Body of pancreas (tissue), 4 donors: ENCODE measurements around the gene PCDHGA6. TPM values are rescaled to one million over a fixed set of nuclear protein-coding genes. Genes with fewer than 3 reads are reported as not detected.

Experiments
- ATAC-seq: fragments of 150-250 bp; one replicate; pipeline ENCODE4 v1.9.1; 2016
- DNase-seq, 4 donors: peaks; one replicate each; pipeline ENCODE4 v3.0.0-alpha.2; 2019
- H3K27ac ChIP-seq, 4 donors: fragments of 200-600 bp; sonication (generic); 1 replicate in 3 of 4; 2 replicates in 1 of 4; pipeline versions ENCODE4 v1.5.1 to v1.6.1; 2016 to 2019; ENCODE audit warnings: mild to moderate bottlenecking in 1 of 4, mixed read lengths in 1 of 4, moderate library complexity in 1 of 4
- H3K27me3 ChIP-seq, 2 donors: fragments of 200-600 bp; sonication (generic); one replicate each; pipeline ENCODE4 v1.6.0; 2016; ENCODE audit warnings: mild to moderate bottlenecking in 1 of 2
- H3K36me3 ChIP-seq, 2 donors: fragments of 200-600 bp; sonication (generic); replicated peaks in 1 of 2; 2 replicates each; pipeline ENCODE4 v1.5.1; 2016; ENCODE audit warnings: low read depth in 2 of 2; ENCODE audit not compliant: insufficient read depth in 1 of 2
- H3K4me1 ChIP-seq: fragments of 200-600 bp; sonication (generic); one replicate; pipeline ENCODE4 v1.6.0; 2016
- H3K4me3 ChIP-seq, 2 donors: fragments of 200-600 bp; sonication (generic); 1 replicate in 1 of 2; 2 replicates in 1 of 2; pipeline ENCODE4 v1.5.1; 2016 to 2019
- H3K9me3 ChIP-seq, 3 donors: fragments of 200-600 bp; sonication (generic); 1 replicate in 2 of 3; 2 replicates in 1 of 3; pipeline ENCODE4 v1.5.1; 2016
- CTCF ChIP-seq, 7 experiments: fragments of 450-650 bp in 4 of 7; fragments of 200-600 bp in 3 of 7; sonication (generic) in 3 of 7; IDR thresholded peaks; one replicate each; pipeline ENCODE4 v1.5.1; 2016 to 2019; ENCODE audit warnings: antibody characterized with exemption in 7 of 7
- POLR2A ChIP-seq, 3 donors: fragments of 450-650 bp; IDR thresholded peaks; one replicate each; pipeline ENCODE4 v1.6.1; 2016; ENCODE audit warnings: antibody characterized with exemption in 3 of 3, mild to moderate bottlenecking in 2 of 3
- WGBS, 2 donors: methylation state at CpG; one replicate each; pipeline ENCODE4 v1.1.5; 2017; 5-methylcytosine and 5-hydroxymethylcytosine counted together
- intact Hi-C: fragments of 100-400 bp; cut with DNase I; formaldehyde crosslinking; loops from one replicate; pipeline ENCODE4 v1.15.1; 2023
- total RNA-seq, 2 donors: library from RNA; depleted of rRNA; stranded (reverse); fragments of >200 nt; gene quantifications; one replicate each; pipeline ENCODE4 v1.1.0, GENCODE V29; 2016

Gene PCDHGA6
- total RNA-seq, 2 donors from 2014 or later = 5.2 to 11.2 TPM

DNA sequence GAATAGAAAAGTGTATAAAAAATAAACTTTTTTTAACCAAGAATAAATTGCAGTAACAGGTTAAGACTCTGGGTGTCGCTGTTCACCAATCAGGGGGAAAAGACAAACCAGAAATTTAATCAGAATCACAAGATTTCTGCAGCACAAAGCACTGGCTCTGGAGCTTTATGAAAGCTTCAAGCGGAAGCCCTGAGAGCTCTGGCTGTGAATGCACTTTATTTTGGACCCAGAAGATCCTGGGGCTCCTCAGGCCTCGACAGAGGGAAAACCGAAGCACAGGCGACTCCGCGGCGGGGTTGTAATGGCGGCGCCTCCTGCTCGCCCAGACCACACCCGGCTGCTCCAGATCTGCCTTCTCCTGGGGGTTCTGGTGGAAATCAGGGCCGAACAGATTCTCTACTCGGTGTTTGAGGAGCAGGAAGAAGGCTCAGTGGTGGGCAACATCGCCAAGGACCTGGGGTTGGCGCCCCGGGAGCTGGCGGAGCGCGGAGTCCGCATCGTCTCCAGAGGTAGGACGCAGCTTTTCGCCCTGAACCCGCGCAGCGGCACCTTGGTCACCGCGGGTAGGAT lies 18.7 kb upstream of the PCDHGA6 start, which contains the start of gene PCDHGA4:
Gene PCDHGA4 (plus strand): TSS at position 122 of the 570 bp plus-strand sequence. CDS start 87 bp downstream, at position 209.
- TF ChIP-seq POLR2A (IDR thresholded peaks at IDR 0.05) (no peak), CTCF (IDR thresholded peaks at IDR 0.05) (peak in 6 of 7 experiments; percentile 10 to 38 (median 31))
- Histone ChIP-seq H3K27me3 (no peaks in the 10 kb centered on the region), H3K4me3 (no peak within 1 kb of the TSS), H3K9me3 (peaks cover 0 to 72% (median 2%) of the 10 kb centered on the region in 3 donors), H3K4me1 (no peaks in the 10 kb centered on the region), H3K36me3 (no peaks in the 10 kb centered on the region), H3K27ac (no peak within 1 kb of the TSS)
- intact Hi-C loops = no loop called here
- WGBS, 2 donors = 12 to 17% methylated on average over 23 to 29 of the region's 29 CpGs
- ATAC-seq (no peak), DNase-seq (no peak)

- 33 to 54% methylated on average over 24 of the region's 24 CpGs for WGBS, 2 donors
Observed at GRCh38 chr5:141355641-141356040, 18.1 kb upstream of the PCDHGA6 start.

GRCh38 chr5:141356133-141356532 lies 17.6 kb upstream of the PCDHGA6 start:
- Histone ChIP-seq H3K4me3 (no peak overlapping the region), H3K27ac (no peak overlapping the region), H3K36me3 (no peaks in the 10 kb centered on the region), H3K4me1 (no peaks in the 10 kb centered on the region), H3K27me3 (no peaks in the 10 kb centered on the region), H3K9me3 (peaks cover 0 to 72% (median 5%) of the 10 kb centered on the region in 3 donors)
- ATAC-seq (no peak), DNase-seq (no peak)
- TF ChIP-seq POLR2A (IDR thresholded peaks at IDR 0.05) (no peak), CTCF (IDR thresholded peaks at IDR 0.05) (no peak)
- intact Hi-C loops = no loop called here
- 65 to 73% methylated on average over 5 of the region's 5 CpGs for WGBS, 2 donors

More at GRCh38 chr5:141355641-141356040, 18.1 kb upstream of the PCDHGA6 start:
- H3K4me1 ChIP-seq = no peaks in the 10 kb centered on the region
- H3K4me3 ChIP-seq = no peak overlapping the region
- intact Hi-C loops = no loop called here
- no peaks in the 10 kb centered on the region for H3K27me3 ChIP-seq
- DNase-seq (no peak), ATAC-seq (no peak)
- H3K27ac ChIP-seq = no peak overlapping the region
- TF ChIP-seq POLR2A (IDR thresholded peaks at IDR 0.05) = no peak
- no peak for TF ChIP-seq CTCF (IDR thresholded peaks at IDR 0.05)
- H3K9me3 ChIP-seq = peaks cover 0 to 72% (median 3%) of the 10 kb centered on the region in 3 donors
- no peaks in the 10 kb centered on the region for H3K36me3 ChIP-seq

- intact Hi-C loops = no loop called here
- no peak for TF ChIP-seq CTCF (IDR thresholded peaks at IDR 0.05)
- TF ChIP-seq POLR2A (IDR thresholded peaks at IDR 0.05) = no peak
- no peaks in the 10 kb centered on the region for H3K4me1 ChIP-seq
- H3K27me3 ChIP-seq = no peaks in the 10 kb centered on the region
- no peak overlapping the region for H3K4me3 ChIP-seq
- ATAC-seq = no peak
- WGBS, 2 donors = 32 to 58% methylated on average over 12 to 19 of the region's 19 CpGs
- H3K9me3 ChIP-seq = peaks cover 0 to 72% (median 7%) of the 10 kb centered on the region in 3 donors
- H3K36me3 ChIP-seq = no peaks in the 10 kb centered on the region
- no peak for DNase-seq
- no peak overlapping the region for H3K27ac ChIP-seq
Observed at GRCh38 chr5:141356950-141357349, 16.7 kb upstream of the PCDHGA6 start.
